Astrocyte (in vitro differentiated cells and primary cell): ENCODE measurements around the gene SDR42E2.

Experiments used
- EZH2 ChIP-seq: IDR thresholded peaks from 2 replicates; pipeline ENCODE4 v1.6.1; 2012; ENCODE audit warnings: mild to moderate bottlenecking, low read length, inconsistent platforms; ENCODE audit not compliant: insufficient read depth
- TF ChIP-seq, protein P1 (sequence below): IDR thresholded peaks from 2 replicates; pipeline ENCODE4 v1.5.1; 2011; ENCODE audit warnings: low read depth, mild to moderate bottlenecking, inconsistent platforms, low read length, moderate library complexity; ENCODE audit not compliant: insufficient read depth

DNA sequence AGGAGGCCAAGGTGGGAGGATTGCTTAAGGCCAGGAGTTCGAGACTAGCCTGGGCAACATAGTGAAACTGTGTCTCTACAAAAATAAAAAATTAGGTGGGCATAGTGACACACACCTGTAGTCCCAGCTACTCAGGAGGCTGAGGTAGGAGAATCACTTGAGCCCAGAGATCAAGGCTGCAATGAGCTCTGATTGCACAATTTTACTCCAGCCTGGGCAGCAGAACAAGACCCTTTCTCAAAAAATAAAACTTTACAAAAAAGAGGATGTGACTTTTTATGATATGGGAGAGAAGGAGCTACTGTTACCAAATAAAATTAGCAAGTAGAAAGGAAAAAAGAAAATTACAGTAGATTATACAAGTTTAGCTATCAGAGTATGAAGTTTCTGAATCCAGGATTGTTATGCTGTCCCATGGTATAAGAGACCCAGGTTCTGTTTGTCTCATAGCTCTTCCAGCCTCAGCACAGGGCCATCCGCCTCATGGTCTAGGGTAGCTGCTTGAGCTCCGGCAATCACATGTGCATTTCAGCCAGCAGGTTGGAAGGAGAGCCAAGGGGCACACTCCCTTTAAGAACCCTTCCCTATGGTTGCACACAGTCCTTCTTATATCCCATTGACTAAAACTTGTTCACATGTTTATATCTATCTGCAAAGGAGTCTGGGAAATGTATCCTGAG lies 57.2 kb downstream of the SDR42E2 start:
- TF ChIP-seq EZH2: no peak
- TF ChIP-seq, protein P1, sequence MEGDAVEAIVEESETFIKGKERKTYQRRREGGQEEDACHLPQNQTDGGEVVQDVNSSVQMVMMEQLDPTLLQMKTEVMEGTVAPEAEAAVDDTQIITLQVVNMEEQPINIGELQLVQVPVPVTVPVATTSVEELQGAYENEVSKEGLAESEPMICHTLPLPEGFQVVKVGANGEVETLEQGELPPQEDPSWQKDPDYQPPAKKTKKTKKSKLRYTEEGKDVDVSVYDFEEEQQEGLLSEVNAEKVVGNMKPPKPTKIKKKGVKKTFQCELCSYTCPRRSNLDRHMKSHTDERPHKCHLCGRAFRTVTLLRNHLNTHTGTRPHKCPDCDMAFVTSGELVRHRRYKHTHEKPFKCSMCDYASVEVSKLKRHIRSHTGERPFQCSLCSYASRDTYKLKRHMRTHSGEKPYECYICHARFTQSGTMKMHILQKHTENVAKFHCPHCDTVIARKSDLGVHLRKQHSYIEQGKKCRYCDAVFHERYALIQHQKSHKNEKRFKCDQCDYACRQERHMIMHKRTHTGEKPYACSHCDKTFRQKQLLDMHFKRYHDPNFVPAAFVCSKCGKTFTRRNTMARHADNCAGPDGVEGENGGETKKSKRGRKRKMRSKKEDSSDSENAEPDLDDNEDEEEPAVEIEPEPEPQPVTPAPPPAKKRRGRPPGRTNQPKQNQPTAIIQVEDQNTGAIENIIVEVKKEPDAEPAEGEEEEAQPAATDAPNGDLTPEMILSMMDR: no peak
